Right lobe of liver (tissue), 6 donors: ENCODE measurements around the gene GRM5. TPM values are rescaled to one million over a fixed set of nuclear protein-coding genes. Genes with fewer than 3 reads are reported as not detected.

Source experiments
- ATAC-seq, 4 donors: fragments of 200-7000 bp; cut with Tn5 transposase; one replicate each; pipeline ENCODE4 v1.9.1; 2020; ENCODE audit warnings: mild to moderate bottlenecking in 4 of 4, moderate library complexity in 4 of 4
- DNase-seq, 3 donors: peaks; one replicate each; pipeline ENCODE4 v3.0.0-alpha.2; 2020
- H3K27ac ChIP-seq, 3 donors: fragments of 200-600 bp; one replicate each; pipeline ENCODE4 v1.8.0; 2022
- H3K27me3 ChIP-seq, 2 donors: fragments of 200-600 bp; one replicate each; pipeline ENCODE4 v1.8.0; 2022
- H3K36me3 ChIP-seq, 4 donors: fragments of 200-600 bp; sonication (generic) in 1 of 4; one replicate each; pipeline versions ENCODE4 v1.5.1 to v1.8.0; 2017 to 2022; ENCODE audit warnings: control low read depth in 1 of 4
- H3K4me1 ChIP-seq, 4 donors: fragments of 200-600 bp; sonication (generic) in 1 of 4; one replicate each; pipeline versions ENCODE4 v1.5.1 to v1.8.0; 2017 to 2022; ENCODE audit warnings: control low read depth in 1 of 4
- H3K4me3 ChIP-seq, 3 donors: fragments of 200-600 bp; one replicate each; pipeline ENCODE4 v1.8.0; 2022
- H3K9me3 ChIP-seq, 4 donors: fragments of 200-600 bp; sonication (generic) in 1 of 4; one replicate each; pipeline versions ENCODE4 v1.5.1 to v1.8.0; 2017 to 2022; ENCODE audit warnings: control low read depth in 1 of 4
- POLR2A ChIP-seq: fragments of 450-650 bp; IDR thresholded peaks from one replicate; pipeline ENCODE4 v1.6.1; 2017; ENCODE audit warnings: antibody characterized with exemption, mild to moderate bottlenecking
- WGBS: methylation state at CpG from one replicate; pipeline ENCODE4 v1.1.6; 2018; ENCODE audit warnings: low coverage, low lambda C conversion rate; ENCODE audit not compliant: insufficient coverage; ENCODE audit errors: missing lambda C conversion rate; 5-methylcytosine and 5-hydroxymethylcytosine counted together
- intact Hi-C, 2 donors: fragments of 100-400 bp; cut with DNase I; formaldehyde crosslinking; loops; one replicate each; pipeline versions ENCODE4 v1.11.2 to v1.14.1; 2022
- total RNA-seq, 6 experiments: library from RNA; depleted of rRNA in 2 of 6; stranded (reverse); fragments of >200 nt in 2 of 6; fragmentation: NEBNext Ultra II Directional in 3 of 6; extraction: Animal tissue kit (Norgen Biotek cat#: 25700) in 3 of 6; gene quantifications; one replicate each; pipeline versions ENCODE4 v1.1.0 to v1.2.4, GENCODE V29; 2016 to 2023
- TF ChIP-seq, protein P1 (sequence below), 4 donors: fragments of 200-600 bp in 3 of 4; fragments of 450-650 bp in 1 of 4; IDR thresholded peaks; one replicate each; pipeline versions ENCODE4 v1.5.1 to v1.8.0; 2016 to 2022; ENCODE audit warnings: antibody characterized with exemption in 4 of 4, mild to moderate bottlenecking in 2 of 4
- donor health status: DM: no; HTN: yes; CAD: no.
- donor health status: DM: no; HTN: no; CAD: no.
- donor health status: DM: no; HTN: no; CAD: no.
- donor health status: DM: no; HTN: yes; CAD: no.
- donor health status: DM: no; HTN: yes; CAD: no.

GRM5 gene
- total RNA-seq, 6 experiments from 2014 or later = not detected

DNA sequence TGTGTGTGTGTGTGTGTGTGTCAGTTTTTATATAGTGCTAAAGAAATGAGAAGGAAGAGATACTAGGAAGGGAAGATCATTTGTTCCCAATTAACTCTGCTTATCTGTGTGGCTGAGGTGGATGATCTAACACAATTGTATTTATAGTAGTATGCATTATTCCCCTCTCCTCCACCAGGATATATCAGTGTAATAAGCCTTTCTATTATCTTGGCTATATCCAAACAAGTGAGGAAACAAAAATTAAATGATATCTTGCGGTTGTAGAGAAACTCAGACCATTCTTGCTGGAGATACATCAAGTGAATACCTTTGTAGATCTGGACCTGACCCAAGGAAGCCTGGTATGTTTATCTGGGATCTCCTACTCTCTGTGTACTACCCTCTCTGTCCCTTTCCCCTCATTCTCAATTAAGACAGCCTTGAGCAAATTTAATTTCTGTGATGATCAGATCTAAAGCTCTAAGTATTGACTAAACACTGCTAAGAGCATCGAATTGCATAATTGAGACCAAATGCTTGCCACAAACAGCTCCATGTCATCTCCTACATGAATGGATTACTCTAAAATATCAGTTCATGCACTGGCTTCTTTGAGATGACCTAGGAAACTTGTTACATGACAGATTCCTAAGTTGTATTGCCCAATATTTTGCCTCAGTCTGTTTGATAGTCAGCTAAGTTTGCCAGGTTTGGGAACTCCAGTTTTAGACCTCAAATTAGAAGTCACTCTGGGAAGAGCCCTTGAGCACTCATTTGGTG is 543.0 kb downstream of the GRM5 start:
- Histone ChIP-seq H3K4me1 (no peaks in the 10 kb centered on the region), H3K4me3 (no peak overlapping the region), H3K9me3 (no peaks in the 10 kb centered on the region), H3K27ac (no peak overlapping the region), H3K27me3 (no peaks in the 10 kb centered on the region), H3K36me3 (no peaks in the 10 kb centered on the region)
- intact Hi-C loops = no loop called here
- WGBS = 70% methylated on average over 2 of the region's 2 CpGs
- TF ChIP-seq, protein P1, sequence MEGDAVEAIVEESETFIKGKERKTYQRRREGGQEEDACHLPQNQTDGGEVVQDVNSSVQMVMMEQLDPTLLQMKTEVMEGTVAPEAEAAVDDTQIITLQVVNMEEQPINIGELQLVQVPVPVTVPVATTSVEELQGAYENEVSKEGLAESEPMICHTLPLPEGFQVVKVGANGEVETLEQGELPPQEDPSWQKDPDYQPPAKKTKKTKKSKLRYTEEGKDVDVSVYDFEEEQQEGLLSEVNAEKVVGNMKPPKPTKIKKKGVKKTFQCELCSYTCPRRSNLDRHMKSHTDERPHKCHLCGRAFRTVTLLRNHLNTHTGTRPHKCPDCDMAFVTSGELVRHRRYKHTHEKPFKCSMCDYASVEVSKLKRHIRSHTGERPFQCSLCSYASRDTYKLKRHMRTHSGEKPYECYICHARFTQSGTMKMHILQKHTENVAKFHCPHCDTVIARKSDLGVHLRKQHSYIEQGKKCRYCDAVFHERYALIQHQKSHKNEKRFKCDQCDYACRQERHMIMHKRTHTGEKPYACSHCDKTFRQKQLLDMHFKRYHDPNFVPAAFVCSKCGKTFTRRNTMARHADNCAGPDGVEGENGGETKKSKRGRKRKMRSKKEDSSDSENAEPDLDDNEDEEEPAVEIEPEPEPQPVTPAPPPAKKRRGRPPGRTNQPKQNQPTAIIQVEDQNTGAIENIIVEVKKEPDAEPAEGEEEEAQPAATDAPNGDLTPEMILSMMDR (IDR thresholded peaks at IDR 0.05) = no peak
- no peak for TF ChIP-seq POLR2A
- DNase-seq = no peak
- ATAC-seq = no peak

DNA sequence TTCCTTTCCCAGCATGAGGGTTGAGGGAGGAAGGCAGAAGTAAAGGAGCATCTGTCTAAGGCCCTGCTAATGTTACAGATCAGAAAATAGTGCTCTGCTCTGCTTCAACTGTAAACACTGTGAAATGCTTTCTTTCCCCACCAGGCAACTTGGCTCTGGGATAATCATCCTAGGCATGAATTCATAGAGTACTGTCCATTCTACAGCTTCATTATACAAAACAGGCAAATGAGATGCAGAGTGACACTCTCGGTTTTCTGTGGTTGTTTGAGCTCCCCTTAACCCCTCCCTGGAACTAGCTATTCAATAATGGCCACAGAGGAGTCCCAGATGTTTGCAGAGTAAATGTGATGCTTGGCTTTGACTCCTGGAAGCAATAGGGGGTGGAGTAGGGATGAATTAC is 544.0 kb downstream of the GRM5 start:
- H3K36me3 ChIP-seq = no peaks in the 10 kb centered on the region
- intact Hi-C loops = no loop called here
- no peaks in the 10 kb centered on the region for H3K4me1 ChIP-seq
- H3K9me3 ChIP-seq = no peaks in the 10 kb centered on the region
- 22% methylated on average over 1 of the region's 1 CpG for WGBS
- no peak overlapping the region for H3K4me3 ChIP-seq
- TF ChIP-seq, protein P1 (IDR thresholded peaks at IDR 0.05) = no peak
- no peak for TF ChIP-seq POLR2A
- no peaks in the 10 kb centered on the region for H3K27me3 ChIP-seq
- ATAC-seq = no peak
- no peak for DNase-seq
- no peak overlapping the region for H3K27ac ChIP-seq

DNA sequence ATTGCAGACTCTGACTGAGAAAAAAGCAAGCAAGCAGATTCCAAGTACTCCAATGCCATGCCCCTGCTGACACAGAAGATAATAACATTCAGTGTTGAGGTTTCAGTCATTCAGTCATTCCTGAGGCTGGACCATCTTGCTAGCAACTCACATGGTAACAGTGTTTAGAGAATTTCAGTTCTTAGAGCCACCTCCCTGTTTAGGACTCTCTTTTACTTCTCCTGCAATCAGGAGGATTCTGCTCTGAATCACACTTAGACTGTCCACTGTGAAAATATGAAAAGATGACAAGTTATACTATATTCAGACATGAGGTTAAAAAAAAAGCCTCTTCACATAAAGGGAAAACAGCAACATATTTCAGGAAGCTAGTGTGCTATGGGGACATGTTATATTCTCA is 544.4 kb downstream of the GRM5 start:
- Histone ChIP-seq H3K36me3 (no peaks in the 10 kb centered on the region), H3K27me3 (no peaks in the 10 kb centered on the region), H3K4me3 (no peak overlapping the region), H3K9me3 (no peaks in the 10 kb centered on the region), H3K27ac (no peak overlapping the region), H3K4me1 (no peaks in the 10 kb centered on the region)
- DNase-seq (no peak), ATAC-seq (no peak)
- intact Hi-C loops = no loop called here
- TF ChIP-seq, protein P1 (IDR thresholded peaks at IDR 0.05) = no peak
- no peak for TF ChIP-seq POLR2A

DNA sequence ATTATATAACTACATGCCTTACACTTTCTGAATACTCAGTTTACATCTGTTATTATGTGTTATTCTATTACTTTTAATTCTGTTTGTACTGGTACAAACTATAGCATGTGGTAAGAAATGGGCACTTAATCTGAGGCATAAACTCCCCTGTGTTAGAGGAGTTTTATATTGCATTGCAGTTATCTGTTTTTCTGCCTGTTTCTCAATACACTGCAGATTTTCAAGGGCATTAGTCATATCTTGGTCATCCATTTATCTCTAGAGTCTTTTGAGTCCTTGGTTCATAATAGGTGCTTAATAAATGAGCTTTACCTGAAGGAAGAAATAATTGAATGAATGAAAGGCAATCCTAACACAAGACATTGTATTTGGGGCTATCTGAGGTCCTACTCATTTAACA is 545.4 kb downstream of the GRM5 start:
- intact Hi-C loops = no loop called here
- H3K27me3 ChIP-seq = no peaks in the 10 kb centered on the region
- H3K36me3 ChIP-seq = no peaks in the 10 kb centered on the region
- ATAC-seq (no peak), DNase-seq (no peak)
- H3K27ac ChIP-seq = no peak overlapping the region
- H3K9me3 ChIP-seq = no peaks in the 10 kb centered on the region
- H3K4me3 ChIP-seq = no peak overlapping the region
- H3K4me1 ChIP-seq = no peaks in the 10 kb centered on the region
- TF ChIP-seq, protein P1 (IDR thresholded peaks at IDR 0.05) = no peak
- TF ChIP-seq POLR2A = no peak

DNA sequence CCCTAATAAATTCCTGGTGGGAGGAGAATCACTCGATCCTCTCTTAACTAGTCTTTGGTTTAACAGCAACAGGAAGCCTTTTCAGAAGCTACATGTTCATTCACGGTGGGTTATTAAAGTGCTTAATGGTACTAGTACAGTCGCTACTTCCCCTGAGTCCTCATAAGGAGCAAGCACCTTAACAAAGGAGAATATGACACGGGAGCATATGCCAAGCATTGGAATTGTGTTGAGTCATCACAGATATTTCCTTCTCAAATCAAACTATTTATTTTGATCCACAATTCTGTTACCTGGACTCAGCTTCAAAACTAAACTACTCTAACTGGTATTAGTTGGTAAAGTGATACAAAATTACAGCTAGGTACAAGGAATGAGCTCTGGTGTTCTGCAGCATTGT is 550.8 kb downstream of the GRM5 start:
- Histone ChIP-seq H3K36me3 (no peaks in the 10 kb centered on the region), H3K4me1 (no peaks in the 10 kb centered on the region), H3K4me3 (no peak overlapping the region), H3K9me3 (no peaks in the 10 kb centered on the region), H3K27ac (no peak overlapping the region), H3K27me3 (no peaks in the 10 kb centered on the region)
- intact Hi-C loops = no loop called here
- no peak for ATAC-seq
- DNase-seq = no peak
- no peak for TF ChIP-seq POLR2A
- TF ChIP-seq, protein P1 (IDR thresholded peaks at IDR 0.05) = no peak
- WGBS = 64% methylated on average over 4 of the region's 4 CpGs
